Measurements from ENCODE around the gene PPP1R2B.

PPP1R2B gene

DNA sequence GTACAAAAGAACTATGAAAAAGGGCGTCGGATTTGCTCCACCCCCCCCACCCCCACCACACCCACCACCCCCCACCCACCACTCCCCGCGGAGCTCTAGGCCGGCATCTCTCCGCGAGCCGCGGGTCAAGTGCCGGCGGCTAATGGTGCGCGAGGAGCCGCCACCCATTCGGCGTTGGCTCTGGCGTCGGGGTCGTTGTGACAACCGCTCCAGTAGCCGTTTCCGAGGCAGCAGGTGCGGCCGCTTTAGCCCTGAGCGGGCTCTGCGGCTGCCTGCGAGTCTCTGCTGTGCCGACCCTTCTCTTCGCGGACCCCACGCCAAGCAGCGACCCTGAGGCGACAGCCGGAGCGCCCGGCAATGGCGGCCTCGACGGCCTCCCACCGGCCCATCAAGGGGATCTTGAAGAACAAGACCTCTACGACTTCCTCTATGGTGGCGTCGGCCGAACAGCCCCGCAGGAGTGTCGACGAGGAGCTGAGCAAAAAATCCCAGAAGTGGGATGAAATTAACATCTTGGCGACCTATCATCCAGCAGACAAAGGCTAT lies at the start of gene PPP1R2B:
Gene PPP1R2B (plus strand): TSS at position 90 of the 546 bp plus-strand sequence. CDS start 268 bp downstream, at position 358.
- TF ChIP-seq POLR2A (IDR thresholded peaks at IDR 0.05; ENCODE audit: low read depth, low read length): no peak
- DNase-seq (ENCODE audit: insufficient read length, low spot score): no peak
- no peak for FAIRE-seq

DNA sequence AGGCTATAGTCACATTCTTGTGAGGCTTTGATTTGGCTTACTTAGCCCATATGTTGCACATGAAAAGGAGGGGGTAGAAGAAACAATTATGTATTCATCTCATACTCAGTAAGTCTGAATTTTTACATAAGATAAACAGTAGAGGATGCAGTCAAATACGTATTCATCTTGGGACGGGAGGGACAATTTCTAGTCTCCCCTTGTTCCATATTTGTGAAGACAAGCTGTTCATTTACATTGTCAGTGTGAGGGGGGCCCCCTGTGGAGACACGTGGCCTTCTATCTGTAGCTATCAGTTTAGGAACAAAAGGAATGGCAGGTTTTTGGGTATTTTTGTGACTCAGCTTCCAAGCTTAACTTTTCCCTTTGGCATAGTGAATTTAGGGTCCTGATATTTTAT lies 49.2 kb upstream of the PPP1R2B start:
- no peak for TF ChIP-seq POLR2A (IDR thresholded peaks at IDR 0.05; ENCODE audit: low read depth, low read length)
- DNase-seq (ENCODE audit: insufficient read length, low spot score) (no peak), FAIRE-seq (no peak)

DNA sequence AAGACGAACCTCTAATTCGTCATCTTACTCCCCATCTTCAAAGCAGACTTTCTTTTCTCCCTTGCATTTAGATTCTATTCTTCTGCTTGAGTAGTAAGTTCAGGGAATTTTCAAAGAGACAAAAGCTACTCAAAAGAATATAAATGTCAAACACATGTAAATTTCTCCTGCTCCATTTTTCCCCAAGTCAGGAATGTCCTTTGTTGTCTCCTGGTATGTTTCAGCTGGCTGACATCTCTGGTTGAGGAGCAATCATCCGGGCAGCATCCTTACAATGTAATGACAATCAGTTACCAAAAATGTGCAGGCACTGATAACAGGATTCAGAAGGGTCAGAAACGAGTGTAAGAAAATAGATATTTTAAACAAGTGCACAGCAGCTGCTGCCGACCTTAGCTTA lies 47.6 kb upstream of the PPP1R2B start:
- no peak for FAIRE-seq
- DNase-seq (ENCODE audit: insufficient read length, low spot score): no peak
- TF ChIP-seq POLR2A (IDR thresholded peaks at IDR 0.05; ENCODE audit: low read depth, low read length): no peak

DNA sequence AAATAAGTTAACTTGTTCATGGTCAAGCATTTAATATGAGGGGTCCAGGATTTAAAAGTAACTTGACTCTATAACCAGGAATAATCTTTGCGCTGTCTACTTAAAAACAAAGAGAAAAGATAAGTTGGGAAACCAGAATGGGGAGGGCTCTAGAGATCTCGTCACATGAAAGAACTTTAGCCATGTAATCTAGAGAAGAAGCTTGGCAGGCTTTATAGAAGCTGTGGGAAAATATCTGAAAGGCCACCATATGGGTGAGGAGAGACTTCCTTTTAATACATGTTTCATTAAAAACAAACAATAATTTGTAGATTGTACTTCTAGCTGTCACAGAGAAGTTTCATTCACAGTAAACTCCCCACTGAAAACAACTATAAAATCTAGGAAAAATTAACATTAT lies 46.7 kb upstream of the PPP1R2B start:
- TF ChIP-seq POLR2A (IDR thresholded peaks at IDR 0.05; ENCODE audit: low read depth, low read length): no peak
- no peak for DNase-seq (ENCODE audit: insufficient read length, low spot score)
- FAIRE-seq: no peak

DNA sequence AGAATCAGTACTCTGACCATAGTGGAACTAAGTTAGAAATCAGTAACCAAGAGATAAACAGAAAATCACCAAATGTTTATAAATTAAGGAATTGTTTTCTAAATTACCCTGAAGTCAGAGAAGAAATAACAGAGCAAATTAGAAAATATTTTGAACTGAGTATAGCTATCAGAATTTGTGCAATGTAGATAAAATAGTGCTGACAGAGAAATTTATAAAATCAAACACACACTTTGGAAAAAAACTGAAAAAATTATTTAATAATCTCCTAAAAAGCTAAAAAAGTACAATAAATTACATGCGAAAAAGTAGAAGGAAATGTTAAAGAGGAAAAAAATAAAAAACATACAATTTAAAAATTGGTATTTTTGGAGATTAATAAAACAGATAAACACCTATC lies 37.1 kb upstream of the PPP1R2B start:
- no peak for FAIRE-seq
- TF ChIP-seq POLR2A (IDR thresholded peaks at IDR 0.05; ENCODE audit: low read depth, low read length): no peak
- no peak for DNase-seq (ENCODE audit: insufficient read length, low spot score)

DNA sequence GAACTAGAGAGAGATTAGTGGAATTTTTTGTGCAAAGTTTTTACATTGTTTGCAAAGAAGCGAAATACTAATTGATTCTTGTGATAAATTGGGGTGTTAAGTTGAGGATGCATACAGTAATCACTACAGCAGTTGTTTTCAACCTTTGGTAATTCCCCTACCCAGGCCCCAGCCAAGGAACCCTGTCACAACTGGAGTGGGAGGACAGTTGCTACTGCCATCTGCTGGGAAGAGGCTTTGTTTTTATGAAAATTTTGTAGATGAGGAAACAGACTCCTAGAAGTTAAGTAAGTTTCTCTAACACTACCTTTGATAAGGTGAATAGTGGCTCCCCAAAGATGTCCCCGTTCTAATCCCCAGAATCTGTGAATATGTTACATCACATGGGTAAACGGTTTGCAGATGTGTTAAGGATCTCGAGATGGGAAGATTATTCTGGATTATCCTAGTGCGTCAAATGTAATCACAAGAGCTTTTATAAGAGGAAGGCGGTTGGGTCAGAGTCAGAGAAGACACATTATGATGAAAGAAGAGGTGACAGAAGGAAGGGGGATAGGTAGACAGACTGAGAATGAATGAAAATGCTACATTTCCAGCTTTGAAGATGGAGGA lies 34.0 kb upstream of the PPP1R2B start:
- no peak for FAIRE-seq
- DNase-seq (ENCODE audit: insufficient read length, low spot score): no peak
- TF ChIP-seq POLR2A (IDR thresholded peaks at IDR 0.05; ENCODE audit: low read depth, low read length): no peak

DNA sequence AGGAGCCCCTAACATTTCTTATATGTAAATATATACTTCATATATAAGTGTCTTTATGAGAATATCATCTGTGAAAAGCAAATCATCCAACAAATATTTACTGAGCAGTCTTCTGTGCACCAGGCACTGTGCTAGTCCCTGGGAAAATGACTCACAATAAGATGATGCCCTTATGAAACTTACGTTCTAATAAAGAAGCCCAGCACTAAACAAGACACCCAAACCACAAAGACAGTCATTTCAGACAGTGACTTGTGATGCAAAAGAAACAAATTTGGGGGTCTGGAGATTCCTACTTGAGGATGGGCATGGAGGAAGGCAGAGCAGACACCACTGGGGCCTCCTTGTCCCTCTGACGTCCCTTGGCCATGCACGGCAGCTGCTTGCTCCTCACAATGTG lies 30.6 kb upstream of the PPP1R2B start:
- DNase-seq (ENCODE audit: insufficient read length, low spot score) (no peak), FAIRE-seq (no peak)
- TF ChIP-seq POLR2A (IDR thresholded peaks at IDR 0.05; ENCODE audit: low read depth, low read length): no peak

DNA sequence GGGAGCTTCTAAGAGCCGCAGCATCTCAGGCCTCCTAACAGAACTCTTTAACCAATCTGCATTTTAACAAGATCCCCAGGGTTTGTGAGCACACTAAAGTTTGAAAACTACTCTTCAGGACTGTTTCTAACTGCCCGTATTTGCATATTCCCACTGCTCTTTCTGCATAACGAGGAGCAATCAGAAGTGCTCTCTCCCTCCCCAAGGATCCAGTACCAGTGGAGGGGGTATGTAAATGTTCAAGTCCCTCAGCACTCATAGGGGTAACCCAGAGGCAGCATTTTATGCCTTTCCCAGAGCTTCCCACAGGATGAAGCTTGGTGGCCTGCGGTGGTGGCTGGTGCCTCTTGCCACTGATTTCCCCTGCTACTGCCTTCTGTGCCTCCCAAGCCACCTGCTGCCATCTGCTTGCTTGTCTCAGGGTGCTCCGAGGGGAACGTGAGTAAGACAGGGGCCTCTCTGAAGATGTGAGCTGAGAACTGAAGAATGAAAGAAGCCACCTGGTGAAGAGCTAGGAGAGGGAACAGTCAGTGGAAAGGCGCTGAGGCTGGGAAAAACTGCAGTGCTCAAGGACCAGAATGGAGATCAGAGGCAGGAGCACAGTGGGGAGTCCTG lies 30.0 kb upstream of the PPP1R2B start:
- no peak for DNase-seq (ENCODE audit: insufficient read length, low spot score)
- no peak for TF ChIP-seq POLR2A (IDR thresholded peaks at IDR 0.05; ENCODE audit: low read depth, low read length)
- FAIRE-seq: no peak

DNA sequence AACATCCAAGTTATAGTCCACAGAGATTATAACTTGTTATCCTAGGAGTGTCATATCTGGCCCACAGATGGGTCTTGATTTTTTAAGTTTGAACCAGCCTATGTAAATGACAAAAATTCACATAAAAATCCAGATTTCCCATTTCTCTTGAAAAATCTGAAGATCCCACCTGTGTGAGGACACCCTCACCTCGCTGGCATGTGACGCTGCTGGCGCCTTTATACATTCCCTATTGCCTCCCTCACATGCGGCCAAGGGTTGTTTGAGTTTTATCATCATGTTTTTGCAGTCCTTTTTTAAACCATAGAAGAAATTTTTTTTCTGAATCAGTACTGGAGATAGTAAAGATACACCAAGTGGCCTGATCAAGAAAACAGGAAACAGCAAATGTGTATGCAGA lies 25.9 kb upstream of the PPP1R2B start:
- DNase-seq (ENCODE audit: insufficient read length, low spot score) (no peak), FAIRE-seq (no peak)
- no peak for TF ChIP-seq POLR2A (IDR thresholded peaks at IDR 0.05; ENCODE audit: low read depth, low read length)

DNA sequence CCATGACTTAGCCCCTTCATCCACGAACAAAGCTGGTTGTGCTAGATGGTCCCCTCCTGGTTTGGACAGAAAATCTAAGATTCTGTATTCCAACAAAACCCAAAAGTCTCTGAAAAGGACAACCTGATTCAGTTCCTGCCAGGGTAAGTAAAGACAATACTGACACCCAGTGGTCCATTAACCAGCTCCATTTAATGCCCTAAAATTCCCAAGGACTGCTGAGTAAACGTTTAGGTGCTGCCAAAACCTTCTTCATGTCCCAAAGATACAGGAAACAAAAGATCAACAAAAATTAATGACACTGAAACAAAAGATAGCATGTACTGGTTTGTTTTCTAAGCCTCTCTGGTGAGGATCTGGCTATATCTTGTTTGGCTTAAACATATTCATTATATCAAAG lies 25.3 kb upstream of the PPP1R2B start:
- no peak for DNase-seq (ENCODE audit: insufficient read length, low spot score)
- no peak for FAIRE-seq
- no peak for TF ChIP-seq POLR2A (IDR thresholded peaks at IDR 0.05; ENCODE audit: low read depth, low read length)

DNA sequence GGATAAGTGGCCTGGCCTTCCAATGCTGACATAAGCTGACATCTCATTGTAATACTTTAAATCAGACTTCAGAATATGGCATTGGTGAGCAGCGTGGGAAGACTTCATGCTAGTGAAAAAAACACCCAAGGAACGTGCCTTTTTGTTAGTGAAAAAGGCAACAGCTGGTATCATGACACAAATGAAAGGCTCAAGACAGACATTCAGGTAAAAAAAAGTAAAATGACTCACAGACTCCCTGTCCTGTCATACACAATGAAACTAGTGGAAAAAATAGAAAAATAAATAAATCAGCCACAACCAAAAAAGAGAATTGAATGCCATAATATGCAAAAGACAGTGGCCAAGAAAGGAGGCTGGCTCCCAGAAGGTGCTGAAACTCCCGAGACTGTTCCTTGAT lies 24.4 kb upstream of the PPP1R2B start:
- TF ChIP-seq POLR2A (IDR thresholded peaks at IDR 0.05; ENCODE audit: low read depth, low read length): no peak
- no peak for DNase-seq (ENCODE audit: insufficient read length, low spot score)
- no peak for FAIRE-seq

DNA sequence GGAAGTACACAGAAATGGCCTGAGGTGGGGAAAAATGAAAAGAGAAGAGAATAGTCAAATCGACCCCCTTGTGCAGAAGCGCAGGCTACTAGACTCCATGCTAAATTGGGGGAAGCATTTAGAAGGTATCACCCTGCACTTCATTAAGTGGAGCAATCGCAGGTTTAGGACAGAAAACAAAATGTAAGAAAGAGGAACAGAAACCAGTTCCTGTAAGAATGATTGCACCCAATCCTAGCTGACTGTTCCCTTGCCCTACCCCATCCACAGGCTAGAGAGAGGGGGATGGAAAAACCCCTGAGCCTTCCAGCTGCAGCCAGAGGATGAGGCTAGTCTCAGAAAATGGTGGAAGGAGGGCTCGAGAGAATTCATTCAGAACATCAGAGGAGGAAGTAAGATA lies 23.9 kb upstream of the PPP1R2B start:
- no peak for TF ChIP-seq POLR2A (IDR thresholded peaks at IDR 0.05; ENCODE audit: low read depth, low read length)
- FAIRE-seq (no peak), DNase-seq (ENCODE audit: insufficient read length, low spot score) (no peak)

DNA sequence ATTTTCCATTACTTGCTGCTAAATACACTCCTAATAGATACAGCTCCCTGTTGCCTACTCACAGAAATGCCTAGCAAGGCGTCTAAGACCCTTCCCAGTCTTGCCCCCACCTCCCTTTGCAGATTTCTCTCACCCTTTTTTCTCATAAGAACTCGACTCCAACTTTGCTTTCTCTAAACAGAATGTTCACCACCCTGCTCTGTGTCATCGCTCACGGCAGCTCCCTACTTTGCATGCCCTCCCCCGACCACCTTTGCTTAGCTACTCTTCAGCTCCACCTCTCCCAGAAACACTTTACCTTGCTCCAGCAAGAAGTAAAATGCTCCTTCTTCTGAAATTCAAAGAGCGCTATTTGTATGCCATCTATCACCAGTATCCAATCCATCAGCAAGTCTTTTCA lies 15.2 kb upstream of the PPP1R2B start:
- FAIRE-seq: no peak
- TF ChIP-seq POLR2A (IDR thresholded peaks at IDR 0.05; ENCODE audit: low read depth, low read length): no peak
- DNase-seq (ENCODE audit: insufficient read length, low spot score): no peak

DNA sequence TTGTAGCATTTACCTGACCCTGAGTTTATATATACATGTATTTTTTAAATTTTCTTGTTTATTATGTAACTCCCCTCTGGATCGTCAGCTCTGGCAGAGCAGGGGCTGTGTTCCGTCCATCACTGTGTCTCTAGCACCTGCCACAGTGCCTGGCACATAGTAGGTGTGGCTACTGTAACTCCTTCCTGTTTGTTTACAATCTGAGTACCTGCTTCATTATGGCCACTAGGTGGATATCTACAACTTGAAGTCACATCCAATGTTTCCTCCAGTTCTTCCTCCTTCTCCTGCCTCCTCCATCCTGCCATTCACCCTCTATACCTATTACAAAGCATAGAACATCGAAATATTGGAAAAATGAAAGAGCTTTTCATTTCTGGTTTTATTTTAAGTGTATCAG lies 14.2 kb upstream of the PPP1R2B start:
- no peak for DNase-seq (ENCODE audit: insufficient read length, low spot score)
- TF ChIP-seq POLR2A (IDR thresholded peaks at IDR 0.05; ENCODE audit: low read depth, low read length): no peak

DNA sequence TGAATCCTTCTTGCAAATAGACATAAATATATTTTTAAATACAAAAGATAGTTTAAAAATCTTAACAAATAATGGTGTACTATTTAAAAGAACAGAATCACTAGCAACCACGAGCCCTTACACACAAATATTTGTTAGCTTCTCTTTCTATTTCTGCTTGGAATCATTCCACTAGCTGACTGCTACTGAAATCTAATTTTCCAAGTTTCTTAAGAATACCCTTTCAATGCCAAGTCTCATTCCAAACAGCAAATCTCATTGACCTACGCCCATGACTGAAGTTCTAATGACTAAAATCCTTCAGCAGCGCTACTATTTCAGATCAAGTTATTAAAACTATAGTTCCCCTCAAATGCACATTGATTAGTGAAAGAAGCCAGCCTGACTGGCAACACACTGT lies 13.2 kb upstream of the PPP1R2B start:
- no peak for DNase-seq (ENCODE audit: insufficient read length, low spot score)
- no peak for TF ChIP-seq POLR2A (IDR thresholded peaks at IDR 0.05; ENCODE audit: low read depth, low read length)
- no peak for FAIRE-seq

More for the DNA sequence above, 14.2 kb upstream of the PPP1R2B start:
- FAIRE-seq: no peak

Data from H54 (cell line).